ENCODE results near the gene AUTS2.

DNA sequence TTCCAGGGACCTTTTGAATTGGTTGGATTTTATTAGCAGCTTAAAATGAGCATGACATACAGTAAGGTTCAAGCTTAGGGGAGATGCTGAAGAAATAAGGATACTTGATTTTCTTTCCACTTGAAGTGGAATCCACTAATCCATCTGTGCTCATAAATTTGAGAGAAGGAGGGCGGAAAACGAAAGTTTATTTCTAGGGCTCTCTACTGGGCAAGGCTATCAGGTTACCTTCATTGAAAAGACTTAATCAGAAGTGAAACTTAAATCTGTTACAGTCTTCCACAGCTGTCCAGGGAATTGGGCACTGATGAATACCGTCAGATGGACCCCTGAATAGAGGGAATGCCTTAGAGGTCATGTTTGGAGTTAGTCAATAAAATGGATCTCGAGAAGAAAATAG lies 21.8 kb downstream of the AUTS2 start:
- TF ChIP-seq CREB1 (CRISPR knock-in tag; IDR thresholded peaks at IDR 0.05) (no peak), CTCF (IDR thresholded peaks at IDR 0.05) (no peak), IRF2 (CRISPR knock-in tag; IDR thresholded peaks at IDR 0.05; ENCODE audit: borderline replicate concordance, low read depth) (no peak), JUN (CRISPR knock-in tag; IDR thresholded peaks at IDR 0.05) (no peak), TEAD4 (CRISPR knock-in tag; IDR thresholded peaks at IDR 0.05) (no peak), TEAD1 (CRISPR knock-in tag; IDR thresholded peaks at IDR 0.05) (no peak), SP1 (CRISPR knock-in tag; conservative IDR thresholded peaks at IDR 0.05) (no peak)
